H7 (cell line): ENCODE measurements around the gene MED12L. TPM values are rescaled to one million over a fixed set of nuclear protein-coding genes. Genes with fewer than 3 reads are reported as not detected.

Source experiments
- DNase-seq: peaks from one replicate; pipeline ENCODE4 v3.0.0; 2012
- H3K27me3 ChIP-seq: 2 replicates; pipeline ENCODE4 v1.6.0; 2011; ENCODE audit warnings: mild to moderate bottlenecking, low read length; ENCODE audit not compliant: control insufficient read depth, insufficient read depth
- H3K36me3 ChIP-seq: replicated peaks from 2 replicates; pipeline ENCODE4 v1.5.1; 2011; ENCODE audit warnings: low read length; ENCODE audit not compliant: control insufficient read depth, insufficient read depth
- H3K4me3 ChIP-seq: 2 replicates; pipeline ENCODE4 v1.5.1; 2011; ENCODE audit warnings: low read depth, mild to moderate bottlenecking, control low read depth, low read length, moderate library complexity; ENCODE audit not compliant: insufficient read depth
- total RNA-seq: library from RNA; depleted of rRNA; stranded (reverse); fragments of >200 nt; shearing (Covaris generic); gene quantifications from 2 replicates; pipeline ENCODE4 v1.2.3, GENCODE V29; 2014

MED12L gene
- total RNA-seq, 1 experiment from 2014 or later: 7.9 TPM

- Histone ChIP-seq H3K27me3 (no peaks in the 10 kb centered on the region), H3K4me3 (no peak overlapping the region), H3K36me3 (no peaks in the 10 kb centered on the region)
- DNase-seq: no peak
Measured at GRCh38 chr3:151345859-151346258, 260.4 kb downstream of the MED12L start.

GRCh38 chr3:151346292-151346691 lies 260.8 kb downstream of the MED12L start:
- H3K4me3 ChIP-seq: no peak overlapping the region
- DNase-seq: no peak
- no peaks in the 10 kb centered on the region for H3K36me3 ChIP-seq
- no peaks in the 10 kb centered on the region for H3K27me3 ChIP-seq

GRCh38 chr3:151347432-151347831 lies 262.0 kb downstream of the MED12L start:
- Histone ChIP-seq H3K36me3 (no peaks in the 10 kb centered on the region), H3K4me3 (no peak overlapping the region), H3K27me3 (no peaks in the 10 kb centered on the region)
- DNase-seq: no peak

GRCh38 chr3:151350656-151351055 lies 265.2 kb downstream of the MED12L start:
- Histone ChIP-seq H3K27me3 (no peaks in the 10 kb centered on the region), H3K4me3 (no peak overlapping the region), H3K36me3 (no peaks in the 10 kb centered on the region; the same call in 1 of the 2 replicates)
- no peak for DNase-seq

- Histone ChIP-seq H3K4me3 (no peak overlapping the region), H3K36me3 (no peaks in the 10 kb centered on the region; the same call in 1 of the 2 replicates), H3K27me3 (no peaks in the 10 kb centered on the region)
- no peak for DNase-seq
Measured at GRCh38 chr3:151351219-151351618, 265.8 kb downstream of the MED12L start.

- DNase-seq: no peak
- Histone ChIP-seq H3K4me3 (no peak overlapping the region), H3K36me3 (no peaks in the 10 kb centered on the region; the same call in 1 of the 2 replicates), H3K27me3 (no peaks in the 10 kb centered on the region)
Measured at GRCh38 chr3:151351648-151352047, 266.2 kb downstream of the MED12L start.

GRCh38 chr3:151356794-151357462 lies 271.5 kb downstream of the MED12L start:
- no peaks in the 10 kb centered on the region; the same call in 1 of the 2 replicates for H3K36me3 ChIP-seq
- H3K27me3 ChIP-seq: no peaks in the 10 kb centered on the region
- no peak for DNase-seq
- no peak overlapping the region for H3K4me3 ChIP-seq

- no peaks in the 10 kb centered on the region; the same call in 1 of the 2 replicates for H3K36me3 ChIP-seq
- no peak overlapping the region for H3K4me3 ChIP-seq
- no peaks in the 10 kb centered on the region for H3K27me3 ChIP-seq
- DNase-seq: no peak
Measured at GRCh38 chr3:151357463-151357850, 272.0 kb downstream of the MED12L start.

- no peaks in the 10 kb centered on the region for H3K27me3 ChIP-seq
- H3K36me3 ChIP-seq: no peaks in the 10 kb centered on the region; the same call in 1 of the 2 replicates
- no peak for DNase-seq
- no peak overlapping the region for H3K4me3 ChIP-seq
Measured at GRCh38 chr3:151362751-151363174, 277.3 kb downstream of the MED12L start.

GRCh38 chr3:151366993-151367392 lies 281.5 kb downstream of the MED12L start:
- no peaks in the 10 kb centered on the region; the same call in 1 of the 2 replicates for H3K36me3 ChIP-seq
- no peak overlapping the region for H3K4me3 ChIP-seq
- H3K27me3 ChIP-seq: no peaks in the 10 kb centered on the region
- no peak for DNase-seq

GRCh38 chr3:151367448-151367847 lies 282.0 kb downstream of the MED12L start:
- DNase-seq: no peak
- no peaks in the 10 kb centered on the region for H3K27me3 ChIP-seq
- H3K36me3 ChIP-seq: no peaks in the 10 kb centered on the region; the same call in 1 of the 2 replicates
- no peak overlapping the region for H3K4me3 ChIP-seq

- H3K4me3 ChIP-seq: no peak overlapping the region
- DNase-seq: no peak
- H3K27me3 ChIP-seq: no peaks in the 10 kb centered on the region
- H3K36me3 ChIP-seq: no peaks in the 10 kb centered on the region; the same call in 1 of the 2 replicates
Measured at GRCh38 chr3:151371526-151371925, 286.1 kb downstream of the MED12L start.

- H3K4me3 ChIP-seq: no peak overlapping the region
- DNase-seq: no peak
- no peaks in the 10 kb centered on the region for H3K27me3 ChIP-seq
- H3K36me3 ChIP-seq: no peaks in the 10 kb centered on the region; the same call in 1 of the 2 replicates
Measured at GRCh38 chr3:151372063-151372820, 286.8 kb downstream of the MED12L start.

- H3K4me3 ChIP-seq: no peak overlapping the region
- no peaks in the 10 kb centered on the region; the same call in none of the 2 replicates for H3K36me3 ChIP-seq
- DNase-seq: no peak
- H3K27me3 ChIP-seq: no peaks in the 10 kb centered on the region
Measured at GRCh38 chr3:151377768-151378385, 292.4 kb downstream of the MED12L start.
